Nephron progenitor cell (in vitro differentiated cells): ENCODE data around the gene ZDHHC23.

Experiments
- DNase-seq: peaks from one replicate; pipeline ENCODE4 v3.0.0; 2021
- H3K27ac Mint-ChIP-seq: 2 replicates; pipeline ENCODE4 v1.8.0; 2021; ENCODE audit warnings: mild to moderate bottlenecking, moderate library complexity, mixed read lengths
- H3K27me3 Mint-ChIP-seq: 2 replicates; pipeline ENCODE4 v1.8.0; 2021; ENCODE audit warnings: mild to moderate bottlenecking, low read depth, mixed read lengths; ENCODE audit not compliant: poor library complexity
- H3K36me3 Mint-ChIP-seq: 2 replicates; pipeline ENCODE4 v1.8.0; 2021; ENCODE audit warnings: low read depth, mixed read lengths
- H3K4me1 Mint-ChIP-seq: 2 replicates; pipeline ENCODE4 v1.8.0; 2021; ENCODE audit warnings: mixed read lengths
- H3K4me3 Mint-ChIP-seq: 2 replicates; pipeline ENCODE4 v1.8.0; 2021; ENCODE audit warnings: mild to moderate bottlenecking, moderate library complexity, mixed read lengths
- H3K9me3 Mint-ChIP-seq: 2 replicates; pipeline ENCODE4 v1.8.0; 2021; ENCODE audit warnings: mild to moderate bottlenecking, moderate library complexity, mixed read lengths
- CTCF ChIP-seq: fragments of 200-600 bp; sonication (generic); IDR thresholded peaks from 2 replicates; pipeline ENCODE4 v1.5.0; 2021; ENCODE audit warnings: antibody characterized with exemption

Gene ZDHHC23

GRCh38 chr3:113947372-113948014 is at the start of gene ZDHHC23:
Gene ZDHHC23 (plus strand): TSS chr3:113948013. CDS start chr3:113948803, 790 bp downstream.
- peak; percentile 76 for DNase-seq
- Mint-ChIP-seq H3K36me3 (no peaks in the 10 kb centered on the region), H3K27me3 (peaks cover 80% of the 10 kb centered on the region), H3K4me3 (peak within 1 kb of the TSS; percentile 84), H3K4me1 (peaks cover 9% of the 10 kb centered on the region), H3K27ac (no peak within 1 kb of the TSS), H3K9me3 (no peaks in the 10 kb centered on the region)
- TF ChIP-seq CTCF: no peak

GRCh38 chr3:113898892-113899291 is 48.9 kb upstream of the ZDHHC23 start:
- no peak overlapping the region for H3K27ac Mint-ChIP-seq
- H3K4me3 Mint-ChIP-seq: no peak overlapping the region
- no peak for TF ChIP-seq CTCF
- H3K9me3 Mint-ChIP-seq: no peaks in the 10 kb centered on the region
- H3K27me3 Mint-ChIP-seq: peaks cover 4% of the 10 kb centered on the region
- no peaks in the 10 kb centered on the region for H3K36me3 Mint-ChIP-seq
- H3K4me1 Mint-ChIP-seq: no peaks in the 10 kb centered on the region
- DNase-seq: no peak

- DNase-seq: no peak
- Mint-ChIP-seq H3K4me3 (no peak overlapping the region), H3K9me3 (peaks cover 9% of the 10 kb centered on the region), H3K27ac (no peak overlapping the region), H3K36me3 (no peaks in the 10 kb centered on the region), H3K4me1 (no peaks in the 10 kb centered on the region), H3K27me3 (peaks cover 7% of the 10 kb centered on the region)
- TF ChIP-seq CTCF: no peak
Observed at GRCh38 chr3:113906568-113907140, 41.2 kb upstream of the ZDHHC23 start.

GRCh38 chr3:113908133-113908532 is 39.7 kb upstream of the ZDHHC23 start:
- no peak overlapping the region for H3K4me3 Mint-ChIP-seq
- peaks cover 4% of the 10 kb centered on the region for H3K27me3 Mint-ChIP-seq
- TF ChIP-seq CTCF: no peak
- peaks cover 9% of the 10 kb centered on the region for H3K9me3 Mint-ChIP-seq
- DNase-seq: no peak
- H3K4me1 Mint-ChIP-seq: no peaks in the 10 kb centered on the region
- H3K36me3 Mint-ChIP-seq: no peaks in the 10 kb centered on the region
- no peak overlapping the region for H3K27ac Mint-ChIP-seq

- TF ChIP-seq CTCF: no peak
- Mint-ChIP-seq H3K4me3 (no peak overlapping the region), H3K9me3 (no peaks in the 10 kb centered on the region), H3K4me1 (no peaks in the 10 kb centered on the region), H3K36me3 (no peaks in the 10 kb centered on the region), H3K27me3 (peaks cover 4% of the 10 kb centered on the region), H3K27ac (no peak overlapping the region)
- DNase-seq: no peak
Observed at GRCh38 chr3:113910966-113911365, 36.8 kb upstream of the ZDHHC23 start.
